Keratinocyte (primary cell): ENCODE data around the gene ARHGAP22.

Source experiments
- CTCF ChIP-seq, 3 experiments: IDR thresholded peaks in 1 of 3; conservative IDR thresholded peaks in 1 of 3; optimal IDR thresholded peaks in 1 of 3; 2 replicates in 2 of 3; 3 replicates in 1 of 3; pipeline versions ENCODE3 to v1.5.1; 2011; ENCODE audit warnings: low read length in 3 of 3, mild to moderate bottlenecking in 3 of 3, moderate library complexity in 2 of 3, control low read depth in 1 of 3, inconsistent platforms in 1 of 3; ENCODE audit not compliant: insufficient read depth in 2 of 3; ENCODE audit errors: extremely low read depth in 1 of 3
- EZH2 ChIP-seq: IDR thresholded peaks from one replicate; pipeline ENCODE4 v1.6.1; 2012; ENCODE audit warnings: inconsistent platforms, mild to moderate bottlenecking, low read length, moderate library complexity

GRCh38 chr10:48400129-48400849, 204.6 kb downstream of the ARHGAP22 start:
- TF ChIP-seq CTCF (optimal IDR thresholded peaks at IDR 0.05 in 1 of 3, IDR thresholded peaks at IDR 0.05 in 1 of 3, conservative IDR thresholded peaks at IDR 0.05 in 1 of 3; ENCODE audit: extremely low read depth in 1 of 3, insufficient read depth in 2 of 3, low read length in 3 of 3) (no peak), EZH2 (no peak)
